ENCODE measurements around the gene CBR3. TPM values are rescaled to one million over a fixed set of nuclear protein-coding genes. Genes with fewer than 3 reads are reported as not detected.

Gene CBR3
- total and polyA plus RNA-seq, 2 of the 13 experiments (the other 11 are each of a cell fraction or from before 2014, with no cell fraction given), result not detected

DNA sequence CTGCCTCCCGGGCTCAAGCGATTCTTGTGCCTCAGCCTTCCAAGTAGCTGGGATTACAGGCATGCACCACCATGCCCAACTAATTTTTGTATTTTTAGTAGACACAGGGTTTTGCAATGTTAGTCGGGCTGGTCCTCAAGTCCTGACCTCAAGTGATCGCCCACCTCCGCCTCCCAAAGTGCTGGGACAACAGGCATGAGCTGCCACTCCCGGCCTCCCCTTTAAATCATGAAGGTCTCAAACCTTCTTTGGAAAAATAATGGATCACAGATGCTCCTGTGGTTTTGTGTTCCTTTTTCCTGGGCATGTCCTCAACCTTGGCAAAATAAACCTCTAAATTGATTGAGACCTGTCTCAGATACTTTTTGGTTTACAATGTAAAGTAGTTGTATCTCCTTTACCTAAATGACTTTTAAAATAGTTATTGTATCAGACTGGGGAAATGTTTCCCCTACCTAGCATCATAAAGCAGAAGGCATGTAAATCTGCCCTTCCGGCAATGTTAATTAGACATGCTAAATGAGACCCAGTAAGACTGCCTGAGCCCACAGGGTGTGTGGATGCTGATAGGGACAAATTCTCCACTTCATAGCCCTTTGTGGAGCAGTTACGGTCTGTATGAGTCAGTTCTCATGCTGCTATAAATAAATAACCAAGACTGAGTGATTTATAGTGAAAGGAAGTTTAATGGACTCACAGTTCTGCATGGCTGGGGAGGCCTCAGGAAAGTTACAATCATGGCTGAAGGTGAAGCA, 37.3 kb upstream of the CBR3 start:
- in situ Hi-C loops (cut with HindIII; ENCODE audit: extremely low pct_ligation_motif_present, low pct_unique_long_range_greater_than_20kb) (no loop called here), intact Hi-C loops (cut with micrococcal nuclease; ENCODE audit: unreplicated experiment) (no loop called here)
- FAIRE-seq (no peak), ATAC-seq (no peak), DNase-seq (ENCODE audit: low spot score) (no peak)
- Histone ChIP-seq H3K36me3 (replicated peaks in 1 of 2; ENCODE audit: control insufficient read depth in 1 of 2, insufficient read depth in 2 of 2, low read length in 2 of 2) (no peaks in the 10 kb centered on the region), H3K4me1 (ENCODE audit: insufficient read depth, low read length) (no peaks in the 10 kb centered on the region), H3K4me3 (replicated peaks in 1 of 3; ENCODE audit: insufficient read depth in 1 of 3, low read depth in 2 of 3, low read length in 3 of 3) (no peak overlapping the region), H4K20me1 (ENCODE audit: insufficient read depth, low read length) (no peaks in the 10 kb centered on the region), H3K9ac (ENCODE audit: insufficient read depth, low read depth, low read length) (no peak overlapping the region), H3K27me3 (ENCODE audit: control insufficient read depth in 1 of 2, insufficient read depth in 2 of 2, low read length in 2 of 2) (peaks cover 0 to 10% of the 10 kb centered on the region in 2 experiments; a peak in 2 of 5 replicates), H2AFZ (ENCODE audit: low read length) (no peak overlapping the region), H3K27ac (ENCODE audit: extremely low read length, insufficient read depth, low read length) (no peak overlapping the region), H3K4me2 (ENCODE audit: low read depth, low read length) (no peak overlapping the region), H3K9me3 (ENCODE audit: low read length) (no peaks in the 10 kb centered on the region), H3K79me2 (ENCODE audit: insufficient read depth, low read length) (no peaks in the 10 kb centered on the region)
- no TSS peak for BruUV-seq (replicated peaks)
- CTCF ChIA-PET (ENCODE audit: low intra/inter-chr PET ratio, low total read pairs), result no interaction called here
- POLR2A ChIA-PET, result no interaction called here
- 57% methylated on average over 8 of the region's 8 CpGs for WGBS (ENCODE audit: low lambda C conversion rate)
- TF ChIP-seq, protein P1, sequence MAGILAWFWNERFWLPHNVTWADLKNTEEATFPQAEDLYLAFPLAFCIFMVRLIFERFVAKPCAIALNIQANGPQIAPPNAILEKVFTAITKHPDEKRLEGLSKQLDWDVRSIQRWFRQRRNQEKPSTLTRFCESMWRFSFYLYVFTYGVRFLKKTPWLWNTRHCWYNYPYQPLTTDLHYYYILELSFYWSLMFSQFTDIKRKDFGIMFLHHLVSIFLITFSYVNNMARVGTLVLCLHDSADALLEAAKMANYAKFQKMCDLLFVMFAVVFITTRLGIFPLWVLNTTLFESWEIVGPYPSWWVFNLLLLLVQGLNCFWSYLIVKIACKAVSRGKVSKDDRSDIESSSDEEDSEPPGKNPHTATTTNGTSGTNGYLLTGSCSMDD (CRISPR knock-in tag; IDR thresholded peaks at IDR 0.05), result no peak
- TF ChIP-seq ZNF619 (CRISPR knock-in tag; IDR thresholded peaks at IDR 0.05), result no peak
- no peak for TF ChIP-seq ZBTB38 (CRISPR knock-in tag; IDR thresholded peaks at IDR 0.05)
- no peak for TF ChIP-seq ZNF24 (IDR thresholded peaks at IDR 0.05)
- TF ChIP-seq ZBTB4 (CRISPR knock-in tag; IDR thresholded peaks at IDR 0.05; ENCODE audit: borderline replicate concordance), result no peak
- TF ChIP-seq CBX1 (IDR thresholded peaks at IDR 0.05; ENCODE audit: low read depth), result no peak
- TF ChIP-seq MIER2 (CRISPR knock-in tag; IDR thresholded peaks at IDR 0.05), result no peak
